ENCODE results near the gene ADA. TPM values are rescaled to one million over a fixed set of nuclear protein-coding genes. Genes with fewer than 3 reads are reported as not detected.

The ADA gene
- polyA plus RNA-seq, 1 donor (not counting 4 experiments of a cell fraction or from before 2014, with no cell fraction given), result 21.4 TPM

DNA sequence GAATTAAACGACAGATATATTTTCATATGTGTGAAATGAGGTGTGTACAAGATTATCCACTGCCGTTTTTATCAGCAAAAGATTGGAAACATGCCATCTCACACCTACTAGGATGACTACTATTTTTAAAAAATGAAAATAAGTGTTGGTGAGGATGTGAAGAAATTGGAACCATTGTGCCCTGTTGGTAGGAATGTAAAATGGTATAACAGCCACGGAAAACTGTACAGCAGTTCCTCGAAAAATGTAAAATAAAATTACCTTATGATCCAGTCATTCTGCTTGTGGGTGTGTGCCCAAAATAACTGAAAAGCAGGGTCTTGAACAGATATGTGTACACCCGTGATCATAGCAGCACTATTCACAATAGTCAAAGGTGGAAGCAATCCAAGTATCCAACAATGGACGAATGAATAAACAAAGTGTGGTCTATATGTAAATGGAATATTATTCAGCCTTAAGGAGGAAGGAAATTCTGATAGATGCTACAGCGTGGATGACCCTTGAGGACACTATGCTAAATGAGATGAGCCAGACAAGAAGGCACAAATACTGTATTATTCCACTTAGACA lies 36.6 kb upstream of the ADA start:
- H3K9ac ChIP-seq (ENCODE audit: control insufficient read depth, extremely low read depth, insufficient read depth, low read length), result no peak overlapping the region
- no peaks in the 10 kb centered on the region for H4K20me1 ChIP-seq (ENCODE audit: control insufficient read depth, extremely low read depth, insufficient read depth, low read length)
- H3K79me2 ChIP-seq (ENCODE audit: control insufficient read depth, insufficient read depth, low read length), result no peaks in the 10 kb centered on the region
- no peaks in the 10 kb centered on the region for H3K9me3 ChIP-seq (ENCODE audit: control insufficient read depth, low read depth, low read length)
- no peaks in the 10 kb centered on the region for H3K9me1 ChIP-seq (ENCODE audit: control insufficient read depth, extremely low read depth, insufficient read depth, low read length)
- TF ChIP-seq EZH2 (IDR thresholded peaks at IDR 0.05; ENCODE audit: low read length), result no peak
- TF ChIP-seq, protein P1, sequence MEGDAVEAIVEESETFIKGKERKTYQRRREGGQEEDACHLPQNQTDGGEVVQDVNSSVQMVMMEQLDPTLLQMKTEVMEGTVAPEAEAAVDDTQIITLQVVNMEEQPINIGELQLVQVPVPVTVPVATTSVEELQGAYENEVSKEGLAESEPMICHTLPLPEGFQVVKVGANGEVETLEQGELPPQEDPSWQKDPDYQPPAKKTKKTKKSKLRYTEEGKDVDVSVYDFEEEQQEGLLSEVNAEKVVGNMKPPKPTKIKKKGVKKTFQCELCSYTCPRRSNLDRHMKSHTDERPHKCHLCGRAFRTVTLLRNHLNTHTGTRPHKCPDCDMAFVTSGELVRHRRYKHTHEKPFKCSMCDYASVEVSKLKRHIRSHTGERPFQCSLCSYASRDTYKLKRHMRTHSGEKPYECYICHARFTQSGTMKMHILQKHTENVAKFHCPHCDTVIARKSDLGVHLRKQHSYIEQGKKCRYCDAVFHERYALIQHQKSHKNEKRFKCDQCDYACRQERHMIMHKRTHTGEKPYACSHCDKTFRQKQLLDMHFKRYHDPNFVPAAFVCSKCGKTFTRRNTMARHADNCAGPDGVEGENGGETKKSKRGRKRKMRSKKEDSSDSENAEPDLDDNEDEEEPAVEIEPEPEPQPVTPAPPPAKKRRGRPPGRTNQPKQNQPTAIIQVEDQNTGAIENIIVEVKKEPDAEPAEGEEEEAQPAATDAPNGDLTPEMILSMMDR (optimal IDR thresholded peaks at IDR 0.05 in 1 of 3, IDR thresholded peaks at IDR 0.05 in 1 of 3, conservative IDR thresholded peaks at IDR 0.05 in 1 of 3; ENCODE audit: extremely low read depth in 1 of 3, insufficient read depth in 2 of 3, low read length in 3 of 3), result no peak
- no peak for FAIRE-seq
- H3K4me2 ChIP-seq (ENCODE audit: control insufficient read depth, extremely low read depth, insufficient read depth, low read depth, low read length), result no peak overlapping the region
- H3K4me1 ChIP-seq (ENCODE audit: control insufficient read depth, extremely low read depth, insufficient read depth, low read length), result peaks cover 9% of the 10 kb centered on the region
- H3K27me3 ChIP-seq (ENCODE audit: control insufficient read depth, extremely low read depth, insufficient read depth, low read length), result peaks cover 6% of the 10 kb centered on the region
- no peak overlapping the region for H3K4me3 ChIP-seq (ENCODE audit: control insufficient read depth in 2 of 3, extremely low read depth in 1 of 3, insufficient read depth in 2 of 3, low read depth in 1 of 3, low read length in 3 of 3)
- DNase-seq (ENCODE audit: low read depth, low spot score), result no peak
- H3K27ac ChIP-seq (ENCODE audit: control insufficient read depth, insufficient read depth, low read length), result no peak overlapping the region
- dilution Hi-C loops (cut with MboI; ENCODE audit: extremely low pct_ligation_motif_present, low sequenced_read_pairs), result no loop called here
- no peaks in the 10 kb centered on the region for H3K36me3 ChIP-seq (ENCODE audit: control insufficient read depth in 2 of 2, extremely low read depth in 1 of 2, insufficient read depth in 2 of 2, low read length in 2 of 2)
- H2AFZ ChIP-seq (ENCODE audit: control insufficient read depth, low read length), result no peak overlapping the region

DNA sequence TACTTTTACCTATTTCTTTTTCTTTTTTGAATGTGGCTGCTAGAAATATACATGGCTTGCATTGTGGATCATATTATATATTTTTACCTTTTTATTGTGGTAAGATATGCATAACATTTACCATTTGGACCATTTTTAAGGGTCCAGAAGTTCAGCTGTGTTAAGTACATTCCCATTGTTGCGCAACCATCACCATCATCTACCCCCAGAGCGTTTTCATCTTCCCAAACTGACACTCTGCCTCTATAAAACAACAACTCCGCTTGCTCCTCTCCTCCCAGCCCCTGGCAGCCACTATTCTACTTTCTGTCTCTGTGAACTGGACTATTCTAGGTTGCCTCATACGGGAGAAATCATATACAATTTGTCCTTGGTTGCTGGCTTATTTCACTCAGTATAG lies 35.4 kb upstream of the ADA start:
- no peak overlapping the region for H3K27ac ChIP-seq (ENCODE audit: control insufficient read depth, insufficient read depth, low read length)
- H3K9me1 ChIP-seq (ENCODE audit: control insufficient read depth, extremely low read depth, insufficient read depth, low read length), result no peaks in the 10 kb centered on the region
- TF ChIP-seq, protein P1 (optimal IDR thresholded peaks at IDR 0.05 in 1 of 3, IDR thresholded peaks at IDR 0.05 in 1 of 3, conservative IDR thresholded peaks at IDR 0.05 in 1 of 3; ENCODE audit: extremely low read depth in 1 of 3, insufficient read depth in 2 of 3, low read length in 3 of 3), result no peak
- no peak for TF ChIP-seq EZH2 (IDR thresholded peaks at IDR 0.05; ENCODE audit: low read length)
- no peaks in the 10 kb centered on the region for H3K79me2 ChIP-seq (ENCODE audit: control insufficient read depth, insufficient read depth, low read length)
- no peak overlapping the region for H3K9ac ChIP-seq (ENCODE audit: control insufficient read depth, extremely low read depth, insufficient read depth, low read length)
- dilution Hi-C loops (cut with MboI; ENCODE audit: extremely low pct_ligation_motif_present, low sequenced_read_pairs), result no loop called here
- peaks cover 6% of the 10 kb centered on the region for H3K27me3 ChIP-seq (ENCODE audit: control insufficient read depth, extremely low read depth, insufficient read depth, low read length)
- DNase-seq (ENCODE audit: low read depth, low spot score), result no peak
- H2AFZ ChIP-seq (ENCODE audit: control insufficient read depth, low read length), result no peak overlapping the region
- H3K4me2 ChIP-seq (ENCODE audit: control insufficient read depth, extremely low read depth, insufficient read depth, low read depth, low read length), result no peak overlapping the region
- no peaks in the 10 kb centered on the region for H3K36me3 ChIP-seq (ENCODE audit: control insufficient read depth in 2 of 2, extremely low read depth in 1 of 2, insufficient read depth in 2 of 2, low read length in 2 of 2)
- H3K4me1 ChIP-seq (ENCODE audit: control insufficient read depth, extremely low read depth, insufficient read depth, low read length), result no peaks in the 10 kb centered on the region
- FAIRE-seq, result no peak
- no peaks in the 10 kb centered on the region for H4K20me1 ChIP-seq (ENCODE audit: control insufficient read depth, extremely low read depth, insufficient read depth, low read length)
- no peak overlapping the region for H3K4me3 ChIP-seq (ENCODE audit: control insufficient read depth in 2 of 3, extremely low read depth in 1 of 3, insufficient read depth in 2 of 3, low read depth in 1 of 3, low read length in 3 of 3)
- no peaks in the 10 kb centered on the region for H3K9me3 ChIP-seq (ENCODE audit: control insufficient read depth, low read depth, low read length)

All from keratinocyte (primary cell).